Activated T-cell treated with anti-CD3 and anti-CD28 coated beads, Interleukin-2, amount 50 U/mL, for 4 hours (primary cell): Measurements from ENCODE around the gene SLC7A1. TPM values are rescaled to one million over a fixed set of nuclear protein-coding genes. Genes with fewer than 3 reads are reported as not detected.

Experiments used
- ATAC-seq, 2 donors: fragments of 200-7000 bp; cut with Tn5 transposase; one replicate each; pipeline ENCODE4 v1.10.0; 2021
- DNase-seq: peaks from one replicate; pipeline ENCODE4 v3.0.0-alpha.2; 2020
- H3K27me3 Mint-ChIP-seq: one replicate; pipeline ENCODE4 v1.8.0; 2021; ENCODE audit warnings: low read depth, mixed read lengths
- H3K36me3 Mint-ChIP-seq: one replicate; pipeline ENCODE4 v1.8.0; 2022; ENCODE audit warnings: mixed read lengths; ENCODE audit not compliant: insufficient read depth
- H3K4me1 Mint-ChIP-seq: one replicate; pipeline ENCODE4 v1.8.0; 2021; ENCODE audit warnings: low read depth, mixed read lengths
- H3K4me3 Mint-ChIP-seq: one replicate; pipeline ENCODE4 v1.8.0; 2021; ENCODE audit warnings: mild to moderate bottlenecking, moderate library complexity, mixed read lengths
- H3K9me3 Mint-ChIP-seq: one replicate; pipeline ENCODE4 v1.8.0; 2021; ENCODE audit warnings: mixed read lengths
- total RNA-seq, 3 donors: library from RNA; stranded (reverse); gene quantifications; one replicate each; pipeline ENCODE4 v1.2.1, GENCODE V29; 2021

The SLC7A1 gene
- total RNA-seq, 3 donors from 2014 or later = 173 to 216 (median 180) TPM

- H3K36me3 Mint-ChIP-seq = peaks cover 26% of the 10 kb centered on the region
- DNase-seq = no peak
- no peak overlapping the region for H3K4me3 Mint-ChIP-seq
- no peaks in the 10 kb centered on the region for H3K9me3 Mint-ChIP-seq
- no peaks in the 10 kb centered on the region for H3K4me1 Mint-ChIP-seq
- H3K27me3 Mint-ChIP-seq = peaks cover 2% of the 10 kb centered on the region
- no peak for ATAC-seq
Measured at GRCh38 chr13:29510651-29511084, 84.8 kb downstream of the SLC7A1 start.

- peaks cover 24% of the 10 kb centered on the region for H3K36me3 Mint-ChIP-seq
- no peak overlapping the region for H3K4me3 Mint-ChIP-seq
- no peaks in the 10 kb centered on the region for H3K9me3 Mint-ChIP-seq
- no peaks in the 10 kb centered on the region for H3K4me1 Mint-ChIP-seq
- peaks cover 5% of the 10 kb centered on the region for H3K27me3 Mint-ChIP-seq
- ATAC-seq = no peak
- no peak for DNase-seq
Measured at GRCh38 chr13:29509999-29510589, 85.4 kb downstream of the SLC7A1 start.

GRCh38 chr13:29508876-29509252 is 86.6 kb downstream of the SLC7A1 start:
- Mint-ChIP-seq H3K4me3 (no peak overlapping the region), H3K4me1 (no peaks in the 10 kb centered on the region), H3K27me3 (peaks cover 7% of the 10 kb centered on the region), H3K9me3 (no peaks in the 10 kb centered on the region), H3K36me3 (peaks cover 22% of the 10 kb centered on the region)
- ATAC-seq (no peak), DNase-seq (no peak)

GRCh38 chr13:29508130-29508875 is 87.2 kb downstream of the SLC7A1 start:
- no peaks in the 10 kb centered on the region for H3K9me3 Mint-ChIP-seq
- peak; percentile 71 for DNase-seq
- peaks cover 11% of the 10 kb centered on the region for H3K27me3 Mint-ChIP-seq
- H3K4me3 Mint-ChIP-seq = no peak overlapping the region
- ATAC-seq = peak; percentile 69 to 75
- H3K36me3 Mint-ChIP-seq = peaks cover 18% of the 10 kb centered on the region
- H3K4me1 Mint-ChIP-seq = no peaks in the 10 kb centered on the region

- ATAC-seq = no peak
- no peak for DNase-seq
- Mint-ChIP-seq H3K4me3 (no peak overlapping the region), H3K36me3 (peaks cover 13% of the 10 kb centered on the region), H3K9me3 (no peaks in the 10 kb centered on the region), H3K4me1 (no peaks in the 10 kb centered on the region), H3K27me3 (peaks cover 11% of the 10 kb centered on the region)
Measured at GRCh38 chr13:29507356-29507755, 88.1 kb downstream of the SLC7A1 start.

- no peak for ATAC-seq
- H3K27me3 Mint-ChIP-seq = peaks cover 14% of the 10 kb centered on the region
- no peaks in the 10 kb centered on the region for H3K4me1 Mint-ChIP-seq
- H3K9me3 Mint-ChIP-seq = no peaks in the 10 kb centered on the region
- peaks cover under 1% of the 10 kb centered on the region for H3K36me3 Mint-ChIP-seq
- no peak for DNase-seq
- H3K4me3 Mint-ChIP-seq = no peak overlapping the region
Measured at GRCh38 chr13:29505950-29506349, 89.5 kb downstream of the SLC7A1 start.

- Mint-ChIP-seq H3K9me3 (no peaks in the 10 kb centered on the region), H3K36me3 (no peaks in the 10 kb centered on the region), H3K4me3 (no peak overlapping the region), H3K4me1 (no peaks in the 10 kb centered on the region), H3K27me3 (peaks cover 15% of the 10 kb centered on the region)
- ATAC-seq = no peak
- DNase-seq = no peak
Measured at GRCh38 chr13:29505511-29505910, 90.0 kb downstream of the SLC7A1 start.

- DNase-seq = no peak
- ATAC-seq = no peak
- Mint-ChIP-seq H3K27me3 (peaks cover 15% of the 10 kb centered on the region), H3K4me1 (no peaks in the 10 kb centered on the region), H3K36me3 (no peaks in the 10 kb centered on the region), H3K9me3 (no peaks in the 10 kb centered on the region), H3K4me3 (no peak overlapping the region)
Measured at GRCh38 chr13:29504691-29505090, 90.8 kb downstream of the SLC7A1 start.

- Mint-ChIP-seq H3K9me3 (no peaks in the 10 kb centered on the region), H3K4me1 (no peaks in the 10 kb centered on the region), H3K36me3 (no peaks in the 10 kb centered on the region), H3K4me3 (no peak overlapping the region), H3K27me3 (peaks cover 17% of the 10 kb centered on the region)
- no peak for ATAC-seq
- DNase-seq = no peak
Measured at GRCh38 chr13:29503041-29503837, 92.2 kb downstream of the SLC7A1 start.

- Mint-ChIP-seq H3K36me3 (no peaks in the 10 kb centered on the region), H3K9me3 (no peaks in the 10 kb centered on the region)
- no peak for DNase-seq
Measured at GRCh38 chr13:29502391-29503008, 93.0 kb downstream of the SLC7A1 start.

GRCh38 chr13:29501674-29502073 is 93.8 kb downstream of the SLC7A1 start:
- Mint-ChIP-seq H3K4me3 (no peak overlapping the region), H3K27me3 (peaks cover 21% of the 10 kb centered on the region), H3K36me3 (no peaks in the 10 kb centered on the region), H3K4me1 (no peaks in the 10 kb centered on the region), H3K9me3 (no peaks in the 10 kb centered on the region)
- DNase-seq = no peak
- ATAC-seq = no peak

More at GRCh38 chr13:29502391-29503008, 93.0 kb downstream of the SLC7A1 start:
- peaks cover 17% of the 10 kb centered on the region for H3K27me3 Mint-ChIP-seq
- no peaks in the 10 kb centered on the region for H3K4me1 Mint-ChIP-seq
- H3K4me3 Mint-ChIP-seq = no peak overlapping the region
- no peak for ATAC-seq

GRCh38 chr13:29500386-29500785 is 95.1 kb downstream of the SLC7A1 start:
- H3K27me3 Mint-ChIP-seq = peaks cover 32% of the 10 kb centered on the region
- peaks cover 8% of the 10 kb centered on the region for H3K4me1 Mint-ChIP-seq
- no peak for ATAC-seq
- no peak overlapping the region for H3K4me3 Mint-ChIP-seq
- no peak for DNase-seq
- H3K9me3 Mint-ChIP-seq = no peaks in the 10 kb centered on the region
- no peaks in the 10 kb centered on the region for H3K36me3 Mint-ChIP-seq

GRCh38 chr13:29499506-29500165 is 95.9 kb downstream of the SLC7A1 start:
- no peak overlapping the region for H3K4me3 Mint-ChIP-seq
- DNase-seq (no peak), ATAC-seq (no peak)
- no peaks in the 10 kb centered on the region for H3K36me3 Mint-ChIP-seq
- H3K4me1 Mint-ChIP-seq = peaks cover 8% of the 10 kb centered on the region
- H3K27me3 Mint-ChIP-seq = peaks cover 29% of the 10 kb centered on the region
- no peaks in the 10 kb centered on the region for H3K9me3 Mint-ChIP-seq
